Prostate gland (tissue), 2 donors: ENCODE measurements around the gene TRAF7. TPM values are rescaled to one million over a fixed set of nuclear protein-coding genes. Genes with fewer than 3 reads are reported as not detected.
"Not testable (repeated sequence)": the region's sequence is repeated elsewhere in the genome, so short reads cannot be mapped to it uniquely, and the experiment has no call there.

Experiments
- DNase-seq: peaks from one replicate; pipeline ENCODE4 v3.0.0-alpha.2; 2019; ENCODE audit warnings: low spot score
- H3K27ac ChIP-seq, 2 donors: fragments of 200-600 bp; sonication (generic); 2 replicates each; pipeline ENCODE4 v1.5.1; 2017 to 2019
- H3K27me3 ChIP-seq: fragments of 200-600 bp; sonication (generic); replicated peaks from 2 replicates; pipeline ENCODE4 v1.5.1; 2019; ENCODE audit not compliant: insufficient read depth
- H3K36me3 ChIP-seq, 2 donors: fragments of 200-600 bp; sonication (generic); 1 replicate in 1 of 2; 2 replicates in 1 of 2; pipeline versions ENCODE4 v1.5.1 to v1.8.1; 2017 to 2019
- H3K4me1 ChIP-seq: fragments of 200-600 bp; sonication (generic); replicated peaks from 2 replicates; pipeline ENCODE4 v1.5.1; 2019
- H3K4me3 ChIP-seq, 2 donors: fragments of 200-600 bp; sonication (generic); 2 replicates each; pipeline ENCODE4 v1.5.1; 2017 to 2019
- H3K9me3 ChIP-seq: fragments of 200-600 bp; sonication (generic); 2 replicates; pipeline ENCODE4 v1.5.1; 2017
- CTCF ChIP-seq, 4 experiments: fragments of 200-600 bp in 2 of 4; fragments of 450-650 bp in 2 of 4; sonication (generic) in 2 of 4; IDR thresholded peaks; 1 replicate in 3 of 4; 2 replicates in 1 of 4; pipeline ENCODE4 v1.5.1; 2016 to 2019; ENCODE audit warnings: antibody characterized with exemption in 4 of 4, mild to moderate bottlenecking in 2 of 4, moderate library complexity in 2 of 4
- POLR2A ChIP-seq: fragments of 450-650 bp; IDR thresholded peaks from one replicate; pipeline ENCODE4 v1.6.1; 2016; ENCODE audit warnings: antibody characterized with exemption, mild to moderate bottlenecking
- POLR2AphosphoS5 ChIP-seq: sonication (generic); formaldehyde crosslinking; IDR thresholded peaks from one replicate; pipeline ENCODE4 v1.6.1; 2017; ENCODE audit warnings: antibody characterized with exemption
- WGBS: methylation state at CpG from one replicate; pipeline ENCODE4 v1.1.5; 2018; 5-methylcytosine and 5-hydroxymethylcytosine counted together
- intact Hi-C: fragments of 100-400 bp; cut with DNase I; formaldehyde crosslinking; loops from one replicate; pipeline ENCODE4 v1.14.2; 2022
- total RNA-seq, 2 donors: library from RNA; depleted of rRNA; stranded (reverse); fragments of >200 nt; gene quantifications; one replicate each; pipeline ENCODE4 v1.1.0, GENCODE V29; 2016

The TRAF7 gene
- total RNA-seq, 2 donors from 2014 or later: 40.0 to 51.5 TPM

GRCh38 chr16:2121325-2121724, 34.3 kb upstream of the TRAF7 start:
- DNase-seq: peak; percentile 49
- H3K4me3 ChIP-seq, H3K36me3 ChIP-seq, H3K27me3 ChIP-seq, intact Hi-C loops, H3K9me3 ChIP-seq: not testable (repeated sequence)
- Histone ChIP-seq H3K4me1 (peaks cover 27% of the 10 kb centered on the region), H3K27ac (peak overlapping the region; percentile 84 to 92)
- TF ChIP-seq CTCF (IDR thresholded peaks at IDR 0.05): peak in 2 of 4 experiments; percentile 38 to 55
- peak; percentile 23 for TF ChIP-seq POLR2AphosphoS5
- WGBS: 32% methylated on average over 6 of the region's 9 CpGs

GRCh38 chr16:2121853-2122252, 33.7 kb upstream of the TRAF7 start:
- peak; percentile 60 for DNase-seq
- Histone ChIP-seq H3K27me3 (no peaks in the 10 kb centered on the region), H3K27ac (peak overlapping the region; percentile 84 to 92), H3K4me1 (peaks cover 31% of the 10 kb centered on the region), H3K4me3 (no peak overlapping the region), H3K9me3 (no peaks in the 10 kb centered on the region), H3K36me3 (no peaks in the 10 kb centered on the region)
- WGBS: 19% methylated on average over 18 of the region's 19 CpGs
- TF ChIP-seq POLR2AphosphoS5 (peak; percentile 11), POLR2A (no peak)
- intact Hi-C loops: no loop called here

- DNase-seq: no peak
- 69% methylated on average over 17 of the region's 17 CpGs for WGBS
- TF ChIP-seq CTCF (IDR thresholded peaks at IDR 0.05) (no peak), POLR2A (no peak), POLR2AphosphoS5 (no peak)
- intact Hi-C loops: no loop called here
- Histone ChIP-seq H3K4me1 (peaks cover 32% of the 10 kb centered on the region), H3K9me3 (no peaks in the 10 kb centered on the region), H3K4me3 (no peak overlapping the region), H3K27ac (peak overlapping the region; percentile 84 to 92), H3K27me3 (no peaks in the 10 kb centered on the region), H3K36me3 (no peaks in the 10 kb centered on the region)
Observed at GRCh38 chr16:2122429-2122828, 33.2 kb upstream of the TRAF7 start.

- 54% methylated on average over 13 of the region's 26 CpGs for WGBS
- H3K4me3 ChIP-seq: not testable (repeated sequence)
- H3K4me1 ChIP-seq: peaks cover 32% of the 10 kb centered on the region
Observed at GRCh38 chr16:2122934-2123683, 32.5 kb upstream of the TRAF7 start.

GRCh38 chr16:2123706-2124376, 31.7 kb upstream of the TRAF7 start:
- H3K36me3 ChIP-seq, intact Hi-C loops, DNase-seq, H3K9me3 ChIP-seq, H3K27me3 ChIP-seq, H3K4me3 ChIP-seq: not testable (repeated sequence)
- H3K4me1 ChIP-seq: peaks cover 32% of the 10 kb centered on the region
- 34% methylated on average over 10 of the region's 27 CpGs for WGBS
- H3K27ac ChIP-seq: peak overlapping the region; percentile 84 to 92

More at GRCh38 chr16:2122934-2123683, 32.5 kb upstream of the TRAF7 start:
- DNase-seq, intact Hi-C loops, H3K9me3 ChIP-seq, H3K27me3 ChIP-seq, H3K36me3 ChIP-seq: not testable (repeated sequence)
- H3K27ac ChIP-seq: peak overlapping the region; percentile 84 to 92

GRCh38 chr16:2124377-2124693, 31.2 kb upstream of the TRAF7 start:
- intact Hi-C loops, H3K9me3 ChIP-seq, H3K36me3 ChIP-seq, DNase-seq, H3K27me3 ChIP-seq, H3K4me3 ChIP-seq: not testable (repeated sequence)
- Histone ChIP-seq H3K4me1 (peaks cover 32% of the 10 kb centered on the region), H3K27ac (peak overlapping the region; percentile 84 to 92)
- 24% methylated on average over 6 of the region's 11 CpGs for WGBS
